Mammary epithelial cell (primary cell): ENCODE data around the gene KPNB1.

ENCODE experiments used
- EZH2 ChIP-seq: IDR thresholded peaks from 2 replicates; pipeline ENCODE4 v1.6.1; 2012; ENCODE audit warnings: low read length, inconsistent platforms, borderline replicate concordance
- TF ChIP-seq, protein P1 (sequence below), 2 donors: IDR thresholded peaks in 1 of 2; conservative IDR thresholded peaks in 1 of 2; 2 replicates each; pipeline ENCODE4 v1.5.1; 2011 to 2012; ENCODE audit warnings: inconsistent platforms in 2 of 2, low read length in 2 of 2, mild to moderate bottlenecking in 2 of 2, control low read depth in 1 of 2, low read depth in 1 of 2; ENCODE audit not compliant: insufficient read depth in 1 of 2; ENCODE audit errors: extremely low read depth in 1 of 2

DNA sequence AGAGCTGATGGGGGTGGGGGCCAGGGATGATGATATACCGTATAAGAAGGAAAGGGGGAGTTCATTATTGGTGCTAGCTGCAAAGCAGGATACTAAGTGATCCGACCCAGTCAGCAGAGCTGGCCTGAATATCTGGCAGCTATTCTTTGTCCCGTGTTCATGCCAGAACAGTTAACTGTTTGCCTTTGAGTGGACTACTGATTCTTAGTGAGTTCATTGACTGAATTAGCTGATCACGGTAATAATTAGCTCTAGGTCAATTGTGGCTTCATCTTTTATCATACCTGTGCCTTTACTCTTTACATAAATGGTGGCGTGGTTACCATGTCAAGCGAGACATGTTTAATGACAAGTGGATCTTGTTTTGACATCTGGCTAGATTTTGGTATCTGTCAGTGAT is 5.3 kb downstream of the KPNB1 start:
- TF ChIP-seq, protein P1, sequence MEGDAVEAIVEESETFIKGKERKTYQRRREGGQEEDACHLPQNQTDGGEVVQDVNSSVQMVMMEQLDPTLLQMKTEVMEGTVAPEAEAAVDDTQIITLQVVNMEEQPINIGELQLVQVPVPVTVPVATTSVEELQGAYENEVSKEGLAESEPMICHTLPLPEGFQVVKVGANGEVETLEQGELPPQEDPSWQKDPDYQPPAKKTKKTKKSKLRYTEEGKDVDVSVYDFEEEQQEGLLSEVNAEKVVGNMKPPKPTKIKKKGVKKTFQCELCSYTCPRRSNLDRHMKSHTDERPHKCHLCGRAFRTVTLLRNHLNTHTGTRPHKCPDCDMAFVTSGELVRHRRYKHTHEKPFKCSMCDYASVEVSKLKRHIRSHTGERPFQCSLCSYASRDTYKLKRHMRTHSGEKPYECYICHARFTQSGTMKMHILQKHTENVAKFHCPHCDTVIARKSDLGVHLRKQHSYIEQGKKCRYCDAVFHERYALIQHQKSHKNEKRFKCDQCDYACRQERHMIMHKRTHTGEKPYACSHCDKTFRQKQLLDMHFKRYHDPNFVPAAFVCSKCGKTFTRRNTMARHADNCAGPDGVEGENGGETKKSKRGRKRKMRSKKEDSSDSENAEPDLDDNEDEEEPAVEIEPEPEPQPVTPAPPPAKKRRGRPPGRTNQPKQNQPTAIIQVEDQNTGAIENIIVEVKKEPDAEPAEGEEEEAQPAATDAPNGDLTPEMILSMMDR (conservative IDR thresholded peaks at IDR 0.05 in 1 of 2, IDR thresholded peaks at IDR 0.05 in 1 of 2; ENCODE audit: extremely low read depth in 1 of 2, insufficient read depth in 1 of 2, low read depth in 1 of 2, low read length in 2 of 2): no peak
- TF ChIP-seq EZH2: no peak
